Hepatic stellate cell (primary cell): ENCODE measurements around the gene STX1B.
A peak's percentile ranks its signal among the peaks of the same experiment; 100 is the strongest.
"Not testable (repeated sequence)": the region's sequence is repeated elsewhere in the genome, so short reads cannot be mapped to it uniquely, and the experiment has no call there.

ENCODE experiments used
- DNase-seq: peaks from one replicate; pipeline ENCODE4 v3.0.0; 2011; ENCODE audit warnings: low spot score

STX1B gene

GRCh38 chr16:30951750-30952149 lies 58.7 kb downstream of the STX1B start:
- no peak for DNase-seq

- DNase-seq, result no peak
Observed at GRCh38 chr16:30951193-30951592, 59.2 kb downstream of the STX1B start.

GRCh38 chr16:30950516-30951065 lies 59.8 kb downstream of the STX1B start:
- no peak for DNase-seq

GRCh38 chr16:30949650-30950515 lies 60.6 kb downstream of the STX1B start:
- DNase-seq, result peak; percentile 68

GRCh38 chr16:30948667-30949649 lies 61.5 kb downstream of the STX1B start, which contains the start of gene ORAI3:
ORAI3 (plus strand) TSS chr16:30949068; CDS start chr16:30949290, 222 bp downstream.
- peak; percentile 74 for DNase-seq

GRCh38 chr16:30947859-30948666 lies 62.4 kb downstream of the STX1B start:
- DNase-seq, result peak; percentile 96

- DNase-seq, result no peak
Observed at GRCh38 chr16:30947541-30947858, 62.9 kb downstream of the STX1B start.

- no peak for DNase-seq
Observed at GRCh38 chr16:30946671-30947540, 63.5 kb downstream of the STX1B start.

GRCh38 chr16:30944352-30944751 lies 66.1 kb downstream of the STX1B start:
- no peak for DNase-seq

GRCh38 chr16:30942426-30942806 lies 68.0 kb downstream of the STX1B start:
- no peak for DNase-seq

- peak; percentile 83 for DNase-seq
Observed at GRCh38 chr16:30941600-30942425, 68.6 kb downstream of the STX1B start.

GRCh38 chr16:30939571-30939970 lies 70.9 kb downstream of the STX1B start:
- DNase-seq, result not testable (repeated sequence)
